Measurements from ENCODE around the gene ITIH1. TPM values are rescaled to one million over a fixed set of nuclear protein-coding genes. Genes with fewer than 3 reads are reported as not detected.

ITIH1 gene
- total and polyA plus RNA-seq, 9 of the 15 experiments (the other 6 are each of a cell fraction or from before 2014, with no cell fraction given): 0.31 TPM; not detected in 8

DNA sequence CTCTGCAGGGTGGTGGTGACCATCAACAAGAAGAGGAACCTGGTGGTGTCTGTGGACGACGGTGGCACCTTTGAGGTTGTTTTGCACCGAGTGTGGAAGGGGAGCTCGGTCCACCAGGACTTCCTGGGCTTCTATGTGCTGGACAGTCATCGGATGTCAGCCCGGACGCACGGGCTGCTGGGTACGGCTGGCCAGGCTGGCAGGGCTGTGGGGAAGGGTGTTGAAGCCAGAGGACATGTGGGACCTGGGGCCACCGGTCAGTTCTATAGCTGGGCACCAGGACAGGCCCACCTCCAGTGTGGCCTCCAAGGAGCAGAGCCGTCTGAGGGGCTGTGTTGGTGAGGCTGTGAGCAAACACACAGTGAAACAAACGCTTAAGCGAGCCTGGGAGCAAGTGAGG lies 13.3 kb downstream of the ITIH1 start:
- no peak overlapping the region for H3K9ac ChIP-seq (ENCODE audit: insufficient read depth in 1 of 2, low read depth in 2 of 2, low read length in 2 of 2)
- POLR2A ChIA-PET: no interaction called here
- 14% methylated on average over 10 of the region's 13 CpGs for WGBS (ENCODE audit: insufficient coverage, low coverage, missing lambda C conversion rate)
- no peak for TF ChIP-seq ZNF324 (CRISPR knock-in tag; IDR thresholded peaks at IDR 0.05)
- no peak for TF ChIP-seq JUN (IDR thresholded peaks at IDR 0.05; ENCODE audit: borderline replicate concordance, low read depth, low read length)
- no peak for TF ChIP-seq JUN (CRISPR knock-in tag; IDR thresholded peaks at IDR 0.05; ENCODE audit: borderline replicate concordance)
- TF ChIP-seq CREB3 (tag; conservative IDR thresholded peaks at IDR 0.05; ENCODE audit: low read depth): no peak
- no peak for TF ChIP-seq TBP (optimal IDR thresholded peaks at IDR 0.05; ENCODE audit: low read depth, low read length)
- TF ChIP-seq DIDO1 (tag; IDR thresholded peaks at IDR 0.05; ENCODE audit: low read depth): no peak
- no peak overlapping the region for H3K4me2 ChIP-seq (ENCODE audit: insufficient read depth, low read length)
- H4K20me1 ChIP-seq (replicated peaks; ENCODE audit: control insufficient read depth, insufficient read depth, low read length): no peaks in the 10 kb centered on the region
- CTCF ChIA-PET (ENCODE audit: low intra/inter-chr PET ratio): no interaction called here
- no peak overlapping the region for H3K4me3 ChIP-seq
- intact Hi-C loops (cut with micrococcal nuclease) (no loop called here), in situ Hi-C loops (cut with MboI) (no loop called here)
- BruUV-seq (replicated peaks): no TSS peak
- H3K27ac ChIP-seq (ENCODE audit: extremely low read depth, low read depth, low read length): no peak overlapping the region
- ATAC-seq (no peak), DNase-seq (ENCODE audit: extremely low read depth in 1 of 4, low spot score in 3 of 4) (no peak), FAIRE-seq (no peak)
- H3K79me2 ChIP-seq (ENCODE audit: control insufficient read depth, insufficient read depth, low read length): no peaks in the 10 kb centered on the region
- no peak overlapping the region for H2AFZ ChIP-seq (ENCODE audit: low read depth, low read length)
- peaks cover 0 to 11% of the 10 kb centered on the region in 2 experiments; a peak in 2 of 5 replicates for H3K4me1 ChIP-seq (replicated peaks in 1 of 2; ENCODE audit: control insufficient read depth in 2 of 2, insufficient read depth in 2 of 2, low read length in 2 of 2)
- H3K27me3 ChIP-seq (ENCODE audit: control insufficient read depth in 2 of 2, insufficient read depth in 2 of 2, low read length in 2 of 2): peaks cover 0 to 19% of the 10 kb centered on the region in 2 experiments; a peak in 2 of 5 replicates
- H3K9me3 ChIP-seq (replicated peaks; ENCODE audit: control insufficient read depth, insufficient read depth, low read depth, low read length): no peaks in the 10 kb centered on the region
- no peaks in the 10 kb centered on the region for H3K9me1 ChIP-seq (ENCODE audit: control insufficient read depth, insufficient read depth, low read length)
- H3K36me3 ChIP-seq (ENCODE audit: control insufficient read depth, insufficient read depth, low read length): no peaks in the 10 kb centered on the region
